Keratinocyte (primary cell): ENCODE measurements around the gene MEF2B. TPM values are rescaled to one million over a fixed set of nuclear protein-coding genes. Genes with fewer than 3 reads are reported as not detected.

Experiments used
- DNase-seq: peaks from one replicate; pipeline ENCODE4 v3.0.0-alpha.2; 2011; ENCODE audit warnings: low read depth, missing footprints, low spot score
- FAIRE-seq: peaks from 2 replicates; lab custom pipeline; 2011; peaks lifted over from hg19 to GRCh38; lab: Jason Lieb, UNC
- H2AFZ ChIP-seq: 2 replicates; pipeline ENCODE4 v1.6.0; 2012; ENCODE audit warnings: low read length, control low read depth, inconsistent platforms; ENCODE audit not compliant: control insufficient read depth
- H3K27ac ChIP-seq: 2 replicates; pipeline ENCODE4 v1.5.1; 2011; ENCODE audit warnings: low read length; ENCODE audit not compliant: control insufficient read depth, insufficient read depth
- H3K27me3 ChIP-seq: 3 replicates; pipeline ENCODE4 v1.6.0; 2011; ENCODE audit warnings: low read length; ENCODE audit not compliant: control insufficient read depth, insufficient read depth; ENCODE audit errors: extremely low read depth
- H3K36me3 ChIP-seq, 2 experiments: 2 replicates in 1 of 2; 3 replicates in 1 of 2; pipeline ENCODE4 v1.5.1; 2011; ENCODE audit warnings: low read length in 2 of 2, mild to moderate bottlenecking in 1 of 2; ENCODE audit not compliant: control insufficient read depth in 2 of 2, insufficient read depth in 2 of 2; ENCODE audit errors: extremely low read depth in 1 of 2
- H3K4me1 ChIP-seq: 3 replicates; pipeline ENCODE4 v1.5.1; 2011; ENCODE audit warnings: low read length; ENCODE audit not compliant: control insufficient read depth, insufficient read depth; ENCODE audit errors: extremely low read depth
- H3K4me2 ChIP-seq: 3 replicates; pipeline ENCODE4 v1.6.0; 2011; ENCODE audit warnings: low read depth, low read length; ENCODE audit not compliant: control insufficient read depth, insufficient read depth; ENCODE audit errors: extremely low read depth
- H3K4me3 ChIP-seq, 3 experiments: fragments of 200-600 bp in 1 of 3; sonication (generic) in 1 of 3; 2 replicates in 2 of 3; 3 replicates in 1 of 3; pipeline ENCODE4 v1.5.1; 2011 to 2016; ENCODE audit warnings: low read length in 3 of 3, mild to moderate bottlenecking in 3 of 3, control low read depth in 2 of 3, inconsistent platforms in 1 of 3, low read depth in 1 of 3, mixed read lengths in 1 of 3, mixed run types in 1 of 3, moderate library complexity in 1 of 3; ENCODE audit not compliant: control insufficient read depth in 2 of 3, insufficient read depth in 2 of 3; ENCODE audit errors: extremely low read depth in 1 of 3
- H3K79me2 ChIP-seq: 2 replicates; pipeline ENCODE4 v1.6.0; 2012; ENCODE audit warnings: low read length; ENCODE audit not compliant: control insufficient read depth, insufficient read depth
- H3K9ac ChIP-seq: 3 replicates; pipeline ENCODE4 v1.6.0; 2011; ENCODE audit warnings: low read length; ENCODE audit not compliant: control insufficient read depth, insufficient read depth; ENCODE audit errors: extremely low read depth
- H3K9me1 ChIP-seq: 3 replicates; pipeline ENCODE4 v1.6.0; 2011; ENCODE audit warnings: low read length; ENCODE audit not compliant: control insufficient read depth, insufficient read depth; ENCODE audit errors: extremely low read depth
- H3K9me3 ChIP-seq: 2 replicates; pipeline ENCODE4 v1.5.1; 2012; ENCODE audit warnings: low read depth, low read length; ENCODE audit not compliant: control insufficient read depth
- H4K20me1 ChIP-seq: 3 replicates; pipeline ENCODE4 v1.6.0; 2011; ENCODE audit warnings: low read length; ENCODE audit not compliant: control insufficient read depth, insufficient read depth; ENCODE audit errors: extremely low read depth
- CTCF ChIP-seq, 3 experiments: IDR thresholded peaks in 1 of 3; conservative IDR thresholded peaks in 1 of 3; optimal IDR thresholded peaks in 1 of 3; 2 replicates in 2 of 3; 3 replicates in 1 of 3; pipeline versions ENCODE3 to v1.5.1; 2011; ENCODE audit warnings: low read length in 3 of 3, mild to moderate bottlenecking in 3 of 3, moderate library complexity in 2 of 3, control low read depth in 1 of 3, inconsistent platforms in 1 of 3; ENCODE audit not compliant: insufficient read depth in 2 of 3; ENCODE audit errors: extremely low read depth in 1 of 3
- EZH2 ChIP-seq: IDR thresholded peaks from one replicate; pipeline ENCODE4 v1.6.1; 2012; ENCODE audit warnings: inconsistent platforms, mild to moderate bottlenecking, low read length, moderate library complexity
- dilution Hi-C: fragments of 300-500 bp; cut with MboI; formaldehyde crosslinking; loops from one replicate; pipeline ENCODE4 v1.7.0; 2020; ENCODE audit warnings: low sequenced_read_pairs; ENCODE audit not compliant: extremely low pct_ligation_motif_present
- polyA plus RNA-seq, 5 experiments: library from polyadenylated mRNA; depleted of rRNA in 3 of 5; stranded (reverse) in 3 of 5; stranded (forward) in 1 of 5; unstranded in 1 of 5; fragments of >200 nt; gene quantifications; 1 replicate in 1 of 5; 2 replicates in 3 of 5; 3 replicates in 1 of 5; pipeline versions ENCODE4 v1.2.1 to v1.2.3, GENCODE V29; 2011 to 2012; ENCODE audit warnings: missing spikeins in 2 of 5, low read depth in 1 of 5, low replicate concordance in 1 of 5

Gene MEF2B
- polyA plus RNA-seq, 1 donor (not counting 4 experiments of a cell fraction or from before 2014, with no cell fraction given): 0.05 TPM

- DNase-seq (no peak), FAIRE-seq (no peak)
- Histone ChIP-seq H4K20me1 (no peaks in the 10 kb centered on the region), H3K27me3 (no peaks in the 10 kb centered on the region), H3K4me3 (no peak overlapping the region), H3K9me3 (no peaks in the 10 kb centered on the region), H2AFZ (no peak overlapping the region), H3K27ac (no peak overlapping the region), H3K36me3 (peaks cover 0 to 3% of the 10 kb centered on the region in 2 experiments), H3K79me2 (no peaks in the 10 kb centered on the region), H3K4me2 (no peak overlapping the region), H3K9ac (no peak overlapping the region), H3K9me1 (no peaks in the 10 kb centered on the region), H3K4me1 (no peaks in the 10 kb centered on the region)
- no peak for TF ChIP-seq CTCF (optimal IDR thresholded peaks at IDR 0.05 in 1 of 3, IDR thresholded peaks at IDR 0.05 in 1 of 3, conservative IDR thresholded peaks at IDR 0.05 in 1 of 3; ENCODE audit: extremely low read depth in 1 of 3, insufficient read depth in 2 of 3, low read length in 3 of 3)
- no peak for TF ChIP-seq EZH2
- dilution Hi-C loops: no loop called here
Observed at GRCh38 chr19:19147344-19147743, 22.7 kb downstream of the MEF2B start.

- dilution Hi-C loops: no loop called here
- H3K4me2 ChIP-seq: no peak overlapping the region
Observed at GRCh38 chr19:19146865-19147264, 23.2 kb downstream of the MEF2B start.

More at GRCh38 chr19:19146865-19147264, 23.2 kb downstream of the MEF2B start:
- Histone ChIP-seq H3K27me3 (no peaks in the 10 kb centered on the region), H3K27ac (no peak overlapping the region), H3K4me1 (no peaks in the 10 kb centered on the region), H2AFZ (no peak overlapping the region), H3K9me1 (no peaks in the 10 kb centered on the region), H3K9ac (no peak overlapping the region), H3K36me3 (peaks cover 0 to 3% of the 10 kb centered on the region in 2 experiments), H3K4me3 (no peak overlapping the region), H4K20me1 (no peaks in the 10 kb centered on the region), H3K79me2 (no peaks in the 10 kb centered on the region), H3K9me3 (no peaks in the 10 kb centered on the region)
- FAIRE-seq: no peak
- TF ChIP-seq CTCF (optimal IDR thresholded peaks at IDR 0.05 in 1 of 3, IDR thresholded peaks at IDR 0.05 in 1 of 3, conservative IDR thresholded peaks at IDR 0.05 in 1 of 3; ENCODE audit: extremely low read depth in 1 of 3, insufficient read depth in 2 of 3, low read length in 3 of 3): no peak
- TF ChIP-seq EZH2: no peak
- no peak for DNase-seq
